IPS-15b (cell line): Measurements from ENCODE around the gene BAZ1A.
"Not testable (repeated sequence)": the region's sequence is repeated elsewhere in the genome, so short reads cannot be mapped to it uniquely, and the experiment has no call there.

Experiments
- H3K27me3 ChIP-seq: one replicate; pipeline ENCODE4 v1.6.1; 2013; ENCODE audit warnings: low read length; ENCODE audit not compliant: control insufficient read depth, insufficient read depth
- H3K36me3 ChIP-seq: one replicate; pipeline ENCODE4 v1.6.1; 2013; ENCODE audit warnings: low read length; ENCODE audit not compliant: control insufficient read depth, insufficient read depth
- H3K4me1 ChIP-seq: one replicate; pipeline ENCODE4 v1.6.1; 2013; ENCODE audit warnings: mild to moderate bottlenecking, low read length; ENCODE audit not compliant: control insufficient read depth, insufficient read depth
- H3K4me3 ChIP-seq: one replicate; pipeline ENCODE4 v1.5.1; 2013; ENCODE audit warnings: low read depth, low read length
- H3K9ac ChIP-seq: one replicate; pipeline ENCODE4 v1.6.1; 2013; ENCODE audit warnings: low read depth, mild to moderate bottlenecking, low read length
- H3K9me3 ChIP-seq: one replicate; pipeline ENCODE4 v1.6.1; 2013; ENCODE audit warnings: mild to moderate bottlenecking, low read length; ENCODE audit not compliant: control insufficient read depth, insufficient read depth

BAZ1A gene

GRCh38 chr14:34737079-34737478, 138.1 kb downstream of the BAZ1A start:
- H3K9me3 ChIP-seq, H3K4me3 ChIP-seq, H3K36me3 ChIP-seq, H3K27me3 ChIP-seq, H3K9ac ChIP-seq, H3K4me1 ChIP-seq: not testable (repeated sequence)

GRCh38 chr14:34733245-34733644, 141.9 kb downstream of the BAZ1A start:
- Histone ChIP-seq H3K4me3 (no peak overlapping the region), H3K9me3 (no peaks in the 10 kb centered on the region), H3K9ac (no peak overlapping the region), H3K27me3 (no peaks in the 10 kb centered on the region), H3K36me3 (no peaks in the 10 kb centered on the region), H3K4me1 (no peaks in the 10 kb centered on the region)

GRCh38 chr14:34732802-34733201, 142.4 kb downstream of the BAZ1A start:
- no peaks in the 10 kb centered on the region for H3K27me3 ChIP-seq
- H3K36me3 ChIP-seq: no peaks in the 10 kb centered on the region
- no peak overlapping the region for H3K9ac ChIP-seq
- H3K9me3 ChIP-seq: no peaks in the 10 kb centered on the region
- H3K4me3 ChIP-seq: no peak overlapping the region
- H3K4me1 ChIP-seq: no peaks in the 10 kb centered on the region

- Histone ChIP-seq H3K27me3 (no peaks in the 10 kb centered on the region), H3K9ac (no peak overlapping the region), H3K36me3 (no peaks in the 10 kb centered on the region), H3K4me3 (no peak overlapping the region), H3K4me1 (no peaks in the 10 kb centered on the region), H3K9me3 (no peaks in the 10 kb centered on the region)
Measured at GRCh38 chr14:34723867-34724266, 151.3 kb downstream of the BAZ1A start.

- no peaks in the 10 kb centered on the region for H3K36me3 ChIP-seq
- H3K27me3 ChIP-seq: no peaks in the 10 kb centered on the region
- H3K9me3 ChIP-seq: no peaks in the 10 kb centered on the region
- H3K4me1 ChIP-seq: no peaks in the 10 kb centered on the region
- no peak overlapping the region for H3K4me3 ChIP-seq
- H3K9ac ChIP-seq: no peak overlapping the region
Measured at GRCh38 chr14:34722723-34723545, 152.2 kb downstream of the BAZ1A start.

- no peaks in the 10 kb centered on the region for H3K9me3 ChIP-seq
- no peak overlapping the region for H3K9ac ChIP-seq
- H3K4me1 ChIP-seq: no peaks in the 10 kb centered on the region
- no peaks in the 10 kb centered on the region for H3K27me3 ChIP-seq
- H3K4me3 ChIP-seq: no peak overlapping the region
- H3K36me3 ChIP-seq: no peaks in the 10 kb centered on the region
Measured at GRCh38 chr14:34721129-34721528, 154.0 kb downstream of the BAZ1A start.

DNA sequence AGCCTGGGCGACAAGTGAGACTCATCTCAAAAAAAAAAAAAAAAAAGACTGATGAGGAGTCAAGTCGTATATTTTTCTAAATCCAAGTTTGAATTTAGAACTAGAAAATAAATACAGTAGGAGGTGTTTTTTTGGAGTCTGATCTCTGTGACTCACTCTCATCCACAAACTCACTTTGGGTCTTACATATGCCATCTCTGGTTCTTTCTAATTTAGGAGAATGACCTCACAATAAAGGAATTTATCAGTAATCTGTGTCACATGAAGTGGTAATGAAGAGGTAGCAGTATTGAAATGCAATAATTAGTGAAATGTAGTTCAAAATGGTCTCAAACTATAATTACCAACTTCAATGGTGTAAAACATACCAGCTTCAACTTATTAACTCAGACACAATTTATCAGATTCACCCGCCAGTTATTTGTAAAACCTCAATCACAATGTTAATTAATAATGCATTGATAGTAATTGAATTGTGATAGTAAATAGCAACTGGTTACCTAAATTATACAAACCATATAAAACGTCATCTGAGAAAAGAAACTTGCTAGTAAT, 156.3 kb downstream of the BAZ1A start:
- H3K4me3 ChIP-seq: no peak overlapping the region
- no peaks in the 10 kb centered on the region for H3K36me3 ChIP-seq
- no peak overlapping the region for H3K9ac ChIP-seq
- H3K4me1 ChIP-seq: no peaks in the 10 kb centered on the region
- no peaks in the 10 kb centered on the region for H3K9me3 ChIP-seq
- peaks cover 10% of the 10 kb centered on the region for H3K27me3 ChIP-seq

- Histone ChIP-seq H3K9ac (no peak overlapping the region), H3K4me1 (no peaks in the 10 kb centered on the region), H3K4me3 (peak overlapping the region; percentile 85), H3K27me3 (peaks cover 10% of the 10 kb centered on the region), H3K36me3 (no peaks in the 10 kb centered on the region), H3K9me3 (no peaks in the 10 kb centered on the region)
Measured at GRCh38 chr14:34715127-34715863, 159.9 kb downstream of the BAZ1A start.

DNA sequence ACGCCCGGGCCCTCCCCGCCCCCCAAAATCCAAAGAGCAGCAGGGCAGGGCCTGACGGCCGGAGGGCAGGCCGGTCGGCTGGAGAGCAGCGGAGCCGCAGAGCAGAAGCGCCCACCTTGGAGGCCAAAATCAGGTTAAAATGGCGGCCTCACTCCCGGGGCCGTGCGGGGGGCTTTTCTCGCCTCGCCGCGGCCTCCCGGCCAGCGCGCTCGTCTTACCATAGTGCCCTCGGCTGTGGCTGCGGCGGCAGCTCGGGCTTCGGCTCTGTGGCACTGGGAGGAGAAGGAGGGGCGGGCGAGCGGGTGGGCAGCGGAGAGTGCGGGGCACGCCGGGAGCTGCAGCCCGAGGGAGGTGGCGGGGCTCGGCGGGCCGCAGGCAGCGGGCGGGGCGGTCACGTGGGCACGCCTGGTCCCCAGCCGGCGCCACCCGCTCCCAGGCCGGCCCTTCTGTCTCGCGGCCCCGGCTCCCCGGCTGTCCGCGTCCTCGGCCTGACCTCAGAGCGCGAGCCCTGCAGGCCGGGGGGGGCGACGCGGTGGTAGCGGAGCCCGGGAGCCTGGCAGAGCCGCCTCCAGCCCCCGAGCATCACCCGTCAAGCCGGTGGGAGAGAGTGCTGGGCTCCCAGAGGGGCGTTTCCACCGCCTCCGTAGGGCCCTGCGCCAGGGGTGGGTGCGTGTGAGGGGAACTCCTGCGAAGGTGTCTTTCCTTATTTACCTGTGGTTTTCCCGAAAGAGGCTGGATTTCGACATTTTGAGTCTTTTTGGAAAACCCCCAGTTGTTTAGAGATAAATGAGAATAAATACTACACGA, 160.6 kb downstream of the BAZ1A start, which contains the start of gene CFL2:
Gene CFL2 (minus strand): TSS at position 274 of the 807 bp plus-strand sequence. CDS start 53 bp downstream, at position 221.
- Histone ChIP-seq H3K4me3 (peak within 1 kb of the TSS; percentile 85), H3K4me1 (no peaks in the 10 kb centered on the region), H3K9ac (peak within 1 kb of the TSS; percentile 80), H3K36me3 (no peaks in the 10 kb centered on the region), H3K27me3 (peaks cover 10% of the 10 kb centered on the region), H3K9me3 (no peaks in the 10 kb centered on the region)

GRCh38 chr14:34713681-34714319, 161.4 kb downstream of the BAZ1A start:
- Histone ChIP-seq H3K4me3 (peak overlapping the region; percentile 85), H3K36me3 (no peaks in the 10 kb centered on the region), H3K9me3 (no peaks in the 10 kb centered on the region), H3K9ac (peak overlapping the region; percentile 80), H3K4me1 (no peaks in the 10 kb centered on the region), H3K27me3 (peaks cover 10% of the 10 kb centered on the region)

DNA sequence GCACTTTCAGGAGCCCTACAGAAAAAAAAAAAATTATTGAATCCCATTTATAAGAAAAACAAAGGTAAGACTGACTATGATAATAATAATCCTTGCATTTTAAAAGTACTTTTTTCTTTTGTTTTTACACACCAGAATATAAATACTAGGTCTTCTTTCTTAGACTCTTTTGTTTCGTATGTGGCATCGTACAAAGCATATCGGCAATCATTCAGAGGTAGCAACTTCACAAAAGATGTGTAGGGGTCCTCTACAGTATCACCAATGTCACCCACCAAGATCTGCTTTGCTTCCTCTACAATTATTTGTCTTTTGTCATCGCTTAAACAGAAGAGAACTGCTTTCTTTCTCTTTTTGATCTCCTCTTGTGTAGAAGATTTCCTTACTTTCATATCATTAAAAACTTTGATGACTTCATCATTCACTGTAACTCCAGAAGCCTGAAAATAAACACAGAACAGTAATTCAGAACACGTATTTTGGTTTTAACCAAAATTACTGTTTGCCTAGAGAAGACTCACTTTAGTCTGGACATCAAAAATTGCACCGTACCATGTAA, 162.0 kb downstream of the BAZ1A start:
- Histone ChIP-seq H3K9me3 (no peaks in the 10 kb centered on the region), H3K36me3 (no peaks in the 10 kb centered on the region), H3K27me3 (peaks cover 10% of the 10 kb centered on the region), H3K4me1 (no peaks in the 10 kb centered on the region), H3K4me3 (peak overlapping the region; percentile 85), H3K9ac (no peak overlapping the region)
